ENCODE data around the gene SGCD.
"Not testable (repeated sequence)": the region's sequence is repeated elsewhere in the genome, so short reads cannot be mapped to it uniquely, and the experiment has no call there.

Gene SGCD

DNA sequence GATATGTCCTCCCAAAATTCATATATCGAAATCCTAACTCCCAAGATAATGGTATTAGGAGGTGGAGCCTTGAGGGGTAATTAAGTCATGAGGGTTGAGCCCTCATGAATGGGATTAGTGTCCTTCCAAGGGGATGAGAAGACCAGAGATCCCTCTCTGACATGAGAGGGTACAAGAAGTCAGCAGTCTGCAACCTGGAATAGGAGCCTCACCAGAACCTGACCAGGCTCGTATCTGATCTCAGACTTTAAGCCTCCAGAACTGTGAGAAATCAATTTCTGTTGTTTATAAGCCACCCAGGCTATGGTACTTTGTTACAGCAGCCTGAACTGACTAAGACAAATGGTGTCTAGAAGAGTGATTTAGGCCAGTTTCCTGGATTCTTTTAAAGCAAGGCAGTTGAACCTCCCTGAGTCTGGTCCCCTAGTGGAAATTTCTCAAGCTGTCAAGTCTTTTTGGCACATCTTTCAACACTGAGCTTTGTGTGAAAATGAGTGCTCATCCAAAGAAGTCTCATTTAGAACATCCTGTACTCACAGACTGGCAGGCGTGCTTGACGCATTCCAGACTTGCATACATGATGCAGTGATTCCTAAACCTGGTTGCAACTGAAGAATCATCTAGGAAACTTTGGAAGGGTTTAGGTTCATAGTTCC is 268.3 kb downstream of the SGCD start:
- no peak for DNase-seq (ENCODE audit: low read depth)
- no peak for TF ChIP-seq CTCF (IDR thresholded peaks at IDR 0.05; ENCODE audit: insufficient read depth, low read depth, low read length, missing control alignments)

DNA sequence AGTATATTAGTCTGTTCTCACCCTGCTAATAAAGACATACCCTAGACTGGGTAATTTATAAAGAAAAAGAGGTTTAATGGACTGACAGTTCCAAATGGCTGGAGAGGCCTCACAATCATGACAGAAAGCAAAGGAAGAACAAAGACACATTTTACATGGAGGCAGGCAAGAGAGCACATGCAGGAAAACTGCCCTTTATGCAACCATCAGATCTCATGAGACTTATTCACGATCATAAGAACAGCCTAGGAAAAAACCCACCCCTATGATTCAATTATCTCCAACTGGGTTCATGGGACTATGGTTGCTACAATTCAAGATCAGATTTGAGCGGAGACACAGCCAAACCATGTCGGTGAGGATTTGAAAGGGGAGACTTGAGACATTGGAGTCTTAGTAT is 270.3 kb downstream of the SGCD start:
- DNase-seq (ENCODE audit: low read depth): no peak
- H3K4me3 ChIP-seq (ENCODE audit: low read length): no peak overlapping the region
- no peak for TF ChIP-seq CTCF (IDR thresholded peaks at IDR 0.05; ENCODE audit: insufficient read depth, low read depth, low read length, missing control alignments)

More for the DNA sequence above, 268.3 kb downstream of the SGCD start:
- no peak overlapping the region for H3K4me3 ChIP-seq (ENCODE audit: low read length)

DNA sequence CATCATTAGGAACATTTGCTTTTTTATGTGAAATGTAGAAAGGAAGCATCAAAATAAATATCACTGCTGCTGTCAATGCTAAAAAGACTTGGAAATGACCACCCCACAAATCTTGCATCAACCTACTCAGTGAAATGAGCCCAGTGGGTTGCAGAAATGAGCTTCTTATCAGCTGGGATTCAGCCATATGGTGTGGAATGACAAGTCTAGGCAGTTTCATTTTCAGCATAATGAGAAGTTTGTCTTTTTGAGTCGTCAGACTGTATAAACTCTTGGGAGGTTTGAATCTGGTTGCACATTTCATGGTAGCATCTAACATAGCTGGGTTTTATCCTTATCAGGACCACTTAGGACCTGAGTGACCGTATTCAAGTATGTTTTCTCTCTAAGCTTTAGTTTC is 272.0 kb downstream of the SGCD start:
- TF ChIP-seq CTCF (IDR thresholded peaks at IDR 0.05; ENCODE audit: insufficient read depth, low read depth, low read length, missing control alignments): no peak
- H3K4me3 ChIP-seq (ENCODE audit: low read length): no peak overlapping the region
- DNase-seq (ENCODE audit: low read depth): no peak

- H3K4me3 ChIP-seq (ENCODE audit: low read length); DNase-seq (ENCODE audit: low read depth): not testable (repeated sequence)
These were observed 283.6 kb downstream of the SGCD start for GRCh38 chr5:156610582-156610981.

DNA sequence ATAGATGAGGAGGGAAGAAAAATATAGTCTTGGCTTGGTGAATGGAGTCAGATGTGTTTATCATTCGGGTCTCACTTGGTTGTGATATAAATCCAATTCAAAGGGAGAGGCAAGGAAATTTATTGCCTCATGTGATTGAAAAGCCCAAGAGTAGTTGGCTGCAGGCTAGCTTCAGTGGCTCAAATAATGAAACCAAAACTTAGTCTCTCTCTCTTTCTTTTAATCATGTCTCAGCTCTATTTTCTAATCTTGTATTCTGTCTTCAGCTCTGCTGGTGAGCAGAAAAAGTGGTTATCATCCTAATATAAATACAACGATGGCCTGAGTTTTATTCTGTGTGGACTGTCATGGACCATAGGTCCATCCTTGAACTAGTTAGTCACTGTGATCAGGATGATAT is 288.9 kb downstream of the SGCD start:
- no peak for DNase-seq (ENCODE audit: low read depth)
- H3K4me3 ChIP-seq (ENCODE audit: low read length): no peak overlapping the region
- no peak for TF ChIP-seq CTCF (IDR thresholded peaks at IDR 0.05; ENCODE audit: insufficient read depth, low read depth, low read length, missing control alignments)

DNA sequence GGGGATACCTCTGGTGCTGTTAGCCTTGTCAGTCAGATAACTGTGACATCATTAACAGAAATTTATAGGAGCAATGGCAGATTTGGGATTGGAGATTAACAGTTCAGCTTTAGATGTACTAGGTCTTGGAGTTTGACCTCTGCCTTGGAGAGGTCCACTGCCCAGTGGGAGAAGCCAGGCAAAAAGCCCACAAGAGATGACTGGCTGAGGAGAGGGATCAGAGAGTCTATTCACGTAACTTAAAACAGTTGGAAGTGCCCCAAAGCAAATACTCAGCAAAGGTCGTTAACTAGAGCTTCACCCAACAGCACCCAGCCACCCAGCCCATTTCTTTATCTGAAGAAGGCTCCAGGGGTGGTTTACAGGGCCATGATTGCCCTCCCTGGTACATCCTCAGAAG is 290.5 kb downstream of the SGCD start:
- H3K4me3 ChIP-seq (ENCODE audit: low read length): no peak overlapping the region
- DNase-seq (ENCODE audit: low read depth): no peak
- no peak for TF ChIP-seq CTCF (IDR thresholded peaks at IDR 0.05; ENCODE audit: insufficient read depth, low read depth, low read length, missing control alignments)

DNA sequence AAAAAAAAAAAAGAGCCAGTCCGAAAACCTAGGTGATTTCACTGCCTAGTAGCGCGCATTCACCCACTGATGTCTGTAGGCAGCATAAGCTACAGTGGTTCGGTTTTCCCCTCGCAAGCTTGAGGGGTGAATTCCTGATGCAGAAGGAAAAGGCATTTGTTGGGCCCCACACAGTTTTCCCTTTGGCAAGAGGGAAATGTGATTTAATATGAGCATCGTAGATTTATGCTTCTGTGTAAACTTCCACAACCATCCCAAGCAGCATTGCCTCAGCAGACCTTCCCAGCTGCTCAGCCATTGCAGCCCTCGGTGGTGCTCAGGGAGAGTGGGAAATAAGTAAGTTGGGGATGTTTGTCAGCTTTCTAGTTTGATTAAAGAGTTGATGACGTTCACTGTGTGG is 291.6 kb downstream of the SGCD start:
- TF ChIP-seq CTCF (IDR thresholded peaks at IDR 0.05; ENCODE audit: insufficient read depth, low read depth, low read length, missing control alignments): no peak
- no peak overlapping the region for H3K4me3 ChIP-seq (ENCODE audit: low read length)
- no peak for DNase-seq (ENCODE audit: low read depth)

Data from epithelial cell of esophagus (primary cell).